Peyer's patch (tissue), 4 donors: ENCODE measurements around the gene MGLL.

Experiments used
- POLR2A ChIP-seq, 2 donors: fragments of 450-650 bp; IDR thresholded peaks; one replicate each; pipeline ENCODE4 v1.5.1; 2017; ENCODE audit warnings: antibody characterized with exemption in 2 of 2, mild to moderate bottlenecking in 2 of 2, moderate library complexity in 2 of 2
- TF ChIP-seq, protein P1 (sequence below), 6 experiments: fragments of 450-650 bp in 4 of 6; fragments of 200-600 bp in 2 of 6; sonication (generic) in 1 of 6; IDR thresholded peaks; one replicate each; pipeline ENCODE4 v1.5.1; 2017 to 2019; ENCODE audit warnings: antibody characterized with exemption in 6 of 6, mild to moderate bottlenecking in 3 of 6, moderate library complexity in 1 of 6

DNA sequence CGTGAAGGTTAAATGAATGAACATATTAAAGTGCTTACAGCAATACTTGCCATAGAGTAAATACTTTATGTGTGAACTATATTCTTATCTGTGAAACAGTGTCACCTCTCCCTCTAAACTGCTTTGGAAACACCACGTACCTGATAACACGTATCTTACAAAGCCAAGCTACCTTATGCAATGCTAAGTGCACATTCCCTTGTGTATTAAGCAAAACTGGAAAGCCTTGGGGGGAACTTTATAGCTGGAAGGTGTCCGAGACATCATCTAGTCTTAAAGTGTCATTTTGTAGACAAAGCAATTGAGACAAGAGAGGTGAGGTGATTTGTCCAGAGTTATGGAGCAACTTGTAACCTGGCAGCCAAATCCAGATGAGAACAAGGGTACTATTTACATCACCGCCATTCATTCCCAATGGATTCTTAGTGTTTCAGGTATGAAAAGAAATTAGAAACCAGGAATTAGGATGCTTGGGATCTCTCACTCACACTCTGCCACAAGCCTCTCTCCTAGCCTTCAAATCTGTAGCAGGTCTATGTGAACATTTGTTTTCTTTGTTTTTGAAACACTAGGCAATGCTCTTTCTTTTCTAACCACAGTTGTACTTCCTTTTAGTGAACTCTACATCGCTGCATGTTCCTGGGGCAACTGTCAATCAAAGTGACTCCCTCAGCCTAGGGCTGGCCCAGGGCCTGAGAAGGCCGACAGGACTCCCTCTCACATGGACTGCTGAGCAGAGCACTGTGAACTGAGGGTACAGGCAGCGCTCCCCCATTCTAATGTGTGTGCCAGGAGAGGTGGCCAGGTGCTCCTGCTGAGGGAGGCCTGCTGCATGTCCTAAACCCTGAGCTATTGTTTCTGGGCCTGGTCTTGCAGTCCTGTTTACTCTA, 13.9 kb upstream of the MGLL start:
- TF ChIP-seq, protein P1, sequence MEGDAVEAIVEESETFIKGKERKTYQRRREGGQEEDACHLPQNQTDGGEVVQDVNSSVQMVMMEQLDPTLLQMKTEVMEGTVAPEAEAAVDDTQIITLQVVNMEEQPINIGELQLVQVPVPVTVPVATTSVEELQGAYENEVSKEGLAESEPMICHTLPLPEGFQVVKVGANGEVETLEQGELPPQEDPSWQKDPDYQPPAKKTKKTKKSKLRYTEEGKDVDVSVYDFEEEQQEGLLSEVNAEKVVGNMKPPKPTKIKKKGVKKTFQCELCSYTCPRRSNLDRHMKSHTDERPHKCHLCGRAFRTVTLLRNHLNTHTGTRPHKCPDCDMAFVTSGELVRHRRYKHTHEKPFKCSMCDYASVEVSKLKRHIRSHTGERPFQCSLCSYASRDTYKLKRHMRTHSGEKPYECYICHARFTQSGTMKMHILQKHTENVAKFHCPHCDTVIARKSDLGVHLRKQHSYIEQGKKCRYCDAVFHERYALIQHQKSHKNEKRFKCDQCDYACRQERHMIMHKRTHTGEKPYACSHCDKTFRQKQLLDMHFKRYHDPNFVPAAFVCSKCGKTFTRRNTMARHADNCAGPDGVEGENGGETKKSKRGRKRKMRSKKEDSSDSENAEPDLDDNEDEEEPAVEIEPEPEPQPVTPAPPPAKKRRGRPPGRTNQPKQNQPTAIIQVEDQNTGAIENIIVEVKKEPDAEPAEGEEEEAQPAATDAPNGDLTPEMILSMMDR (IDR thresholded peaks at IDR 0.05) = no peak
- no peak for TF ChIP-seq POLR2A (IDR thresholded peaks at IDR 0.05)
